Occipital lobe (tissue), 2 donors: ENCODE measurements around the gene BAG3. TPM values are rescaled to one million over a fixed set of nuclear protein-coding genes. Genes with fewer than 3 reads are reported as not detected.
"Not testable (repeated sequence)": the region's sequence is repeated elsewhere in the genome, so short reads cannot be mapped to it uniquely, and the experiment has no call there.

Experiments used
- DNase-seq: peaks from one replicate; lab custom pipeline; 2025; lab: John Stamatoyannopoulos, UW
- total RNA-seq: library from RNA; depleted of rRNA; stranded (reverse); fragments of >200 nt; gene quantifications from one replicate; pipeline ENCODE4 v1.2.3, GENCODE V29; 2014

Gene BAG3
- total RNA-seq, 1 donor from 2014 or later: 0.78 TPM

- no peak for DNase-seq
Measured at GRCh38 chr10:119689016-119689580, 37.9 kb downstream of the BAG3 start.

- DNase-seq: no peak
Measured at GRCh38 chr10:119691726-119692125, 40.5 kb downstream of the BAG3 start.

GRCh38 chr10:119693262-119693957, 42.2 kb downstream of the BAG3 start:
- no peak for DNase-seq

- DNase-seq: no peak
Measured at GRCh38 chr10:119694608-119695007, 43.4 kb downstream of the BAG3 start.

- no peak for DNase-seq
Measured at GRCh38 chr10:119700321-119700954, 49.3 kb downstream of the BAG3 start.

GRCh38 chr10:119701861-119702260, 50.7 kb downstream of the BAG3 start:
- DNase-seq: no peak

GRCh38 chr10:119702583-119702982, 51.4 kb downstream of the BAG3 start:
- no peak for DNase-seq

GRCh38 chr10:119703903-119704508, 52.8 kb downstream of the BAG3 start:
- DNase-seq: no peak

- DNase-seq: no peak
Measured at GRCh38 chr10:119705434-119705831, 54.3 kb downstream of the BAG3 start.

GRCh38 chr10:119706521-119707278, 55.5 kb downstream of the BAG3 start:
- no peak for DNase-seq

GRCh38 chr10:119707331-119707730, 56.2 kb downstream of the BAG3 start:
- not testable (repeated sequence) for DNase-seq

- not testable (repeated sequence) for DNase-seq
Measured at GRCh38 chr10:119710935-119711334, 59.8 kb downstream of the BAG3 start.

GRCh38 chr10:119713744-119714483, 62.7 kb downstream of the BAG3 start:
- no peak for DNase-seq

GRCh38 chr10:119714484-119714816, 63.3 kb downstream of the BAG3 start:
- DNase-seq: no peak

- DNase-seq: no peak
Measured at GRCh38 chr10:119715628-119716505, 64.7 kb downstream of the BAG3 start.

GRCh38 chr10:119723161-119723560, 72.0 kb downstream of the BAG3 start:
- no peak for DNase-seq

GRCh38 chr10:119723624-119724023, 72.4 kb downstream of the BAG3 start:
- no peak for DNase-seq

GRCh38 chr10:119724593-119725516, 73.7 kb downstream of the BAG3 start:
- no peak for DNase-seq

- no peak for DNase-seq
Measured at GRCh38 chr10:119725517-119725827, 74.3 kb downstream of the BAG3 start.
